B cell (primary cell): ENCODE measurements around the gene CFLAR. TPM values are rescaled to one million over a fixed set of nuclear protein-coding genes. Genes with fewer than 3 reads are reported as not detected.

Experiments used
- ATAC-seq: fragments of 200-7000 bp; cut with Tn5 transposase; one replicate; pipeline ENCODE4 v1.10.0; 2021; ENCODE audit warnings: low read depth, mild to moderate bottlenecking, moderate number of reproducible peaks, moderate library complexity
- CTCF ChIA-PET: fragments of 350-600 bp; sonication (Branson Sonifier 250); formaldehyde crosslinking; loops from one replicate; lab custom pipeline; 2021; ENCODE audit warnings: antibody characterized with exemption, inconsistent platforms; lab: Charles Lee
- POLR2A ChIA-PET: fragments of 350-600 bp; sonication (Branson Sonifier 250); formaldehyde crosslinking; loops from one replicate; lab custom pipeline; 2021; ENCODE audit warnings: antibody characterized with exemption; lab: Charles Lee
- DNase-seq: peaks from one replicate; pipeline ENCODE4 v3.0.0; 2013
- H2AFZ ChIP-seq: 2 replicates; pipeline ENCODE4 v1.6.1; 2012; ENCODE audit warnings: mild to moderate bottlenecking, low read depth, low read length; ENCODE audit not compliant: insufficient read depth, poor library complexity, severe bottlenecking
- H3K27ac ChIP-seq, 2 donors: 1 replicate in 1 of 2; 2 replicates in 1 of 2; pipeline ENCODE4 v1.5.1; 2012 to 2013; ENCODE audit warnings: low read length in 2 of 2, mild to moderate bottlenecking in 2 of 2, moderate library complexity in 1 of 2
- H3K27me3 ChIP-seq, 4 experiments: fragments of 200-600 bp in 1 of 4; sonication (generic) in 1 of 4; replicated peaks in 1 of 4; 1 replicate in 2 of 4; 2 replicates in 2 of 4; pipeline versions ENCODE4 v1.6.1 to v1.7.0; 2013 to 2016; ENCODE audit warnings: low read length in 3 of 4, mild to moderate bottlenecking in 2 of 4, mixed read lengths in 1 of 4, moderate library complexity in 1 of 4; ENCODE audit not compliant: insufficient read depth in 4 of 4, control insufficient read depth in 3 of 4; ENCODE audit errors: control extremely low read depth in 1 of 4
- H3K36me3 ChIP-seq, 2 experiments: replicated peaks in 1 of 2; 1 replicate in 1 of 2; 2 replicates in 1 of 2; pipeline versions ENCODE4 v1.6.1 to v1.7.1; 2013; ENCODE audit warnings: low read length in 1 of 2; ENCODE audit not compliant: insufficient read depth in 2 of 2, control insufficient read depth in 1 of 2; ENCODE audit errors: control extremely low read depth in 1 of 2, extremely low read depth in 1 of 2
- H3K4me1 ChIP-seq, 2 donors: fragments of 200-600 bp in 1 of 2; sonication (generic) in 1 of 2; 1 replicate in 1 of 2; 2 replicates in 1 of 2; pipeline versions ENCODE4 v1.5.1 to v1.6.1; 2013 to 2017; ENCODE audit warnings: low read length in 2 of 2; ENCODE audit not compliant: control insufficient read depth in 2 of 2, insufficient read depth in 2 of 2
- H3K4me2 ChIP-seq: replicated peaks from 2 replicates; pipeline ENCODE3; 2012; ENCODE audit warnings: mild to moderate bottlenecking, low read depth, low read length; ENCODE audit not compliant: poor library complexity, severe bottlenecking
- H3K4me3 ChIP-seq, 5 experiments: fragments of 200-600 bp in 1 of 5; sonication (generic) in 1 of 5; 1 replicate in 3 of 5; 2 replicates in 2 of 5; pipeline versions ENCODE4 v1.5.1 to v1.7.0; 2011 to 2016; ENCODE audit warnings: low read length in 4 of 5, mild to moderate bottlenecking in 4 of 5, low read depth in 2 of 5, control low read depth in 1 of 5, moderate library complexity in 1 of 5; ENCODE audit not compliant: insufficient read depth in 1 of 5; ENCODE audit errors: control extremely low read depth in 1 of 5, extremely low read depth in 1 of 5
- H3K79me2 ChIP-seq: fragments of 200-600 bp; sonication (generic); one replicate; pipeline ENCODE4 v1.6.0; 2016; ENCODE audit warnings: low read length; ENCODE audit not compliant: control insufficient read depth, insufficient read depth
- H3K9ac ChIP-seq: fragments of 200-600 bp; sonication (generic); 2 replicates; pipeline ENCODE4 v1.6.1; 2017; ENCODE audit warnings: mild to moderate bottlenecking, low read length, moderate library complexity
- H3K9me3 ChIP-seq, 3 donors: one replicate each; pipeline versions ENCODE4 v1.6.1 to v1.7.1; 2013; ENCODE audit warnings: low read length in 2 of 3; ENCODE audit not compliant: control insufficient read depth in 2 of 3, insufficient read depth in 1 of 3; ENCODE audit errors: control extremely low read depth in 1 of 3
- H4K20me1 ChIP-seq: 2 replicates; pipeline ENCODE4 v1.6.0; 2012; ENCODE audit warnings: mild to moderate bottlenecking, low read length; ENCODE audit not compliant: insufficient read depth, control insufficient read depth, poor library complexity, severe bottlenecking
- H3K27ac Mint-ChIP-seq: one replicate; pipeline ENCODE4 v1.8.0; 2021; ENCODE audit warnings: mixed read lengths
- H3K27me3 Mint-ChIP-seq: one replicate; pipeline ENCODE4 v1.8.0; 2021; ENCODE audit warnings: mixed read lengths
- H3K4me1 Mint-ChIP-seq: one replicate; pipeline ENCODE4 v1.8.0; 2021; ENCODE audit warnings: mixed read lengths
- H3K4me3 Mint-ChIP-seq: one replicate; pipeline ENCODE4 v1.8.0; 2021; ENCODE audit warnings: mixed read lengths
- H3K9me3 Mint-ChIP-seq: one replicate; pipeline ENCODE4 v1.8.0; 2022; ENCODE audit warnings: mixed read lengths; ENCODE audit not compliant: insufficient read depth
- EZH2 ChIP-seq: IDR thresholded peaks from 2 replicates; pipeline ENCODE4 v1.6.1; 2012; ENCODE audit warnings: borderline replicate concordance, low read depth, mild to moderate bottlenecking, moderate library complexity, low read length; ENCODE audit not compliant: insufficient read depth, poor library complexity, severe bottlenecking
- WGBS: methylation state at CpG from one replicate; pipeline ENCODE4 v1.1.5; 2013; ENCODE audit warnings: missing lambda C conversion rate; ENCODE audit not compliant: insufficient coverage; 5-methylcytosine and 5-hydroxymethylcytosine counted together
- intact Hi-C: fragments of 100-400 bp; cut with micrococcal nuclease; formaldehyde crosslinking; loops from one replicate; pipeline ENCODE4 v1.10.0; 2022
- polyA plus RNA-seq: library from polyadenylated mRNA; depleted of rRNA; stranded (reverse); fragments of >200 nt; gene quantifications from 2 replicates; pipeline ENCODE4 v1.2.3, GENCODE V29; 2012
- total RNA-seq, 2 donors: library from RNA; stranded (reverse); fragments of 120-200 nt in 1 of 2; gene quantifications; 1 replicate in 1 of 2; 2 replicates in 1 of 2; pipeline versions ENCODE4 v1.2.3 to v1.2.4, GENCODE V29; 2013 to 2022
- TF ChIP-seq, protein P1 (sequence below): fragments of 200-600 bp; IDR thresholded peaks from one replicate; pipeline ENCODE4 v1.8.0; 2022; ENCODE audit warnings: antibody characterized with exemption, mild to moderate bottlenecking

Gene CFLAR
- total and polyA plus RNA-seq, 2 donors (not counting 1 experiment from before 2014, with no cell fraction given): 58.4 to 216 TPM

DNA sequence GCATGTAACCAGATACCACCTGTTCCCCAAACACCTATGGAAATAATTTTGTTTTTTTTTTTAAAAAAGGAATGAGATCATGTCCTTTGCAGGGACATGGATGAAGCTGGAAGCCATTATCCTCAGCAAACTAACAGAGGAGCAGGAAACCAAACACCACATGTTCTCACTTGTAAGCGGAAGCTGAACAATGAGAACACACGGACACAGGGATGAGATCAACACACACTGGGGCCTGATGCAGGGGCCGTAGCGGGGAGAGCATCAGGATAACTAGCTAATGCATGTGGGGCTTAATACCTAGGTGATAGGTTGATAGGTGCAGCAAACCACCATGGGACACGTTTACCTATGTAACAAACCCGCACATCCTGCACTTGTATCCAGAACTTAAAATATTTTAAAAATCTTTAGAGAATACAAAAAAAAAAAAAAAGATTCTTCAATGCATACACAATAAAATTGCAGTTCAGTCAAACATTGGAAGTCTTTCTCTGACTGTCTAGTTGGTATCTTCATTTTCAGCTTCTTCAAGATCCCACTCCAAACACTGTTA, 55.4 kb downstream of the CFLAR start:
- no peak overlapping the region for H3K4me2 ChIP-seq
- no peak overlapping the region for H3K27ac ChIP-seq
- peaks cover 7% of the 10 kb centered on the region for H3K79me2 ChIP-seq
- TF ChIP-seq, protein P1, sequence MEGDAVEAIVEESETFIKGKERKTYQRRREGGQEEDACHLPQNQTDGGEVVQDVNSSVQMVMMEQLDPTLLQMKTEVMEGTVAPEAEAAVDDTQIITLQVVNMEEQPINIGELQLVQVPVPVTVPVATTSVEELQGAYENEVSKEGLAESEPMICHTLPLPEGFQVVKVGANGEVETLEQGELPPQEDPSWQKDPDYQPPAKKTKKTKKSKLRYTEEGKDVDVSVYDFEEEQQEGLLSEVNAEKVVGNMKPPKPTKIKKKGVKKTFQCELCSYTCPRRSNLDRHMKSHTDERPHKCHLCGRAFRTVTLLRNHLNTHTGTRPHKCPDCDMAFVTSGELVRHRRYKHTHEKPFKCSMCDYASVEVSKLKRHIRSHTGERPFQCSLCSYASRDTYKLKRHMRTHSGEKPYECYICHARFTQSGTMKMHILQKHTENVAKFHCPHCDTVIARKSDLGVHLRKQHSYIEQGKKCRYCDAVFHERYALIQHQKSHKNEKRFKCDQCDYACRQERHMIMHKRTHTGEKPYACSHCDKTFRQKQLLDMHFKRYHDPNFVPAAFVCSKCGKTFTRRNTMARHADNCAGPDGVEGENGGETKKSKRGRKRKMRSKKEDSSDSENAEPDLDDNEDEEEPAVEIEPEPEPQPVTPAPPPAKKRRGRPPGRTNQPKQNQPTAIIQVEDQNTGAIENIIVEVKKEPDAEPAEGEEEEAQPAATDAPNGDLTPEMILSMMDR: no peak
- TF ChIP-seq EZH2: no peak
- Mint-ChIP-seq H3K4me1 (peaks cover 27% of the 10 kb centered on the region), H3K9me3 (no peaks in the 10 kb centered on the region), H3K4me3 (no peak overlapping the region), H3K27me3 (no peaks in the 10 kb centered on the region), H3K27ac (no peak overlapping the region)
- POLR2A ChIA-PET: interaction anchor here (0.7 to 1.5 kb wide), 4 partner anchors 14 to 241 kb away, joined by 3 to 8 read pairs (median 4); no protein-coding TSS in a partner anchor
- H3K4me1 ChIP-seq: peaks cover 12 to 20% of the 10 kb centered on the region in 2 donors
- no peaks in the 10 kb centered on the region for H4K20me1 ChIP-seq
- ATAC-seq (no peak), DNase-seq (no peak)
- intact Hi-C loops: no loop called here
- CTCF ChIA-PET: interaction anchor here (0.7 to 1.7 kb wide), 6 partner anchors 8 to 270 kb away, joined by 3 to 7 read pairs (median 4); partner anchors contain the start of gene CASP10
- peaks cover 2 to 4% of the 10 kb centered on the region in 2 experiments for H3K36me3 ChIP-seq
- H3K4me3 ChIP-seq: no peak overlapping the region
- no peak overlapping the region for H2AFZ ChIP-seq
- H3K27me3 ChIP-seq: no peaks in the 10 kb centered on the region
- no peak overlapping the region for H3K9ac ChIP-seq
- H3K9me3 ChIP-seq: peaks cover 0 to 4% (median 0%) of the 10 kb centered on the region in 3 donors
- 96% methylated on average over 4 of the region's 6 CpGs for WGBS

- H3K36me3 ChIP-seq: peaks cover 0 to 2% of the 10 kb centered on the region in 2 experiments
- no peak overlapping the region for H3K27ac ChIP-seq
- no peak overlapping the region for H3K4me3 Mint-ChIP-seq
- DNase-seq: no peak
- ATAC-seq: no peak
- peaks cover 12 to 20% of the 10 kb centered on the region in 2 donors for H3K4me1 ChIP-seq
- no peaks in the 10 kb centered on the region for H4K20me1 ChIP-seq
- no peaks in the 10 kb centered on the region for H3K9me3 Mint-ChIP-seq
- no peak overlapping the region for H3K4me3 ChIP-seq
- H3K27ac Mint-ChIP-seq: no peak overlapping the region
- H3K4me2 ChIP-seq: no peak overlapping the region
- no peaks in the 10 kb centered on the region for H3K27me3 ChIP-seq
- CTCF ChIA-PET: interaction anchor here (1.0 kb wide), 1 partner anchor 11 kb away, joined by 7 read pairs; the partner anchor contains the start of gene CASP10
- H3K9ac ChIP-seq: no peak overlapping the region
- no CpG with 5 or more reads among the region's 2 CpGs for WGBS
- POLR2A ChIA-PET: interaction anchor here (1.5 kb wide), 1 partner anchor 50 kb away, joined by 8 read pairs; no protein-coding TSS in a partner anchor
- intact Hi-C loops: no loop called here
- no peak overlapping the region for H2AFZ ChIP-seq
- TF ChIP-seq, protein P1: no peak
- no peak for TF ChIP-seq EZH2
- no peaks in the 10 kb centered on the region for H3K9me3 ChIP-seq
- no peaks in the 10 kb centered on the region for H3K27me3 Mint-ChIP-seq
- peaks cover 26% of the 10 kb centered on the region for H3K4me1 Mint-ChIP-seq
- peaks cover 4% of the 10 kb centered on the region for H3K79me2 ChIP-seq
Observed at GRCh38 chr2:201172279-201172678, 56.3 kb downstream of the CFLAR start.
